Colon (tissue), 2 donors: ENCODE data around the gene NCR2.
"Not testable (repeated sequence)": the region's sequence is repeated elsewhere in the genome, so short reads cannot be mapped to it uniquely, and the experiment has no call there.

ENCODE experiments used
- FAIRE-seq: peaks from 2 replicates; lab custom pipeline; 2012; peaks lifted over from hg19 to GRCh38; lab: Jason Lieb, UNC
- donor health status: control.
- donor health status: control.

Gene NCR2, protein sequence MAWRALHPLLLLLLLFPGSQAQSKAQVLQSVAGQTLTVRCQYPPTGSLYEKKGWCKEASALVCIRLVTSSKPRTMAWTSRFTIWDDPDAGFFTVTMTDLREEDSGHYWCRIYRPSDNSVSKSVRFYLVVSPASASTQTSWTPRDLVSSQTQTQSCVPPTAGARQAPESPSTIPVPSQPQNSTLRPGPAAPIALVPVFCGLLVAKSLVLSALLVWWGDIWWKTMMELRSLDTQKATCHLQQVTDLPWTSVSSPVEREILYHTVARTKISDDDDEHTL

DNA sequence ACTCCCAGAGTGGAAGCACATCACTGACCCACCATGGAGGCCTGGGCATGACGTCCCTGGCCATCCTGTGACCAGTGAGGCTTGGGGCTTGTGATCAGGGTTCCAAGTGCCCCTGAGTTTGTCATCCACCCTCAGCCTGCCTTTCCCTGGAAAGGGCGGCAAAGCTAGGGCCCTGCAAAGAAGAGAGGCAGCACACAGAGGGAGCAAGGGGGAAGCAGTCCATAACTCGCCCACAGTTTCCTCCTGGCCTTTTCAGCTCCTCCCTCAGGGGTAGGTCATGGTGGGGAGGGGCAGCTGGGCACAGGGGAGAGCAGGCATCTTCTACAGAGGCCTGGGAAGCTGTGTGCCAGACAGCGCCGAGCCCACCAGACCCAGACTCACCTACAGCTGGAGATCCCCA is at the start of gene NCR2:
NCR2 (plus strand) TSS at position 313 of the 400 bp plus-strand sequence. CDS start 269 bp downstream, outside the sequence.
- FAIRE-seq = no peak

DNA sequence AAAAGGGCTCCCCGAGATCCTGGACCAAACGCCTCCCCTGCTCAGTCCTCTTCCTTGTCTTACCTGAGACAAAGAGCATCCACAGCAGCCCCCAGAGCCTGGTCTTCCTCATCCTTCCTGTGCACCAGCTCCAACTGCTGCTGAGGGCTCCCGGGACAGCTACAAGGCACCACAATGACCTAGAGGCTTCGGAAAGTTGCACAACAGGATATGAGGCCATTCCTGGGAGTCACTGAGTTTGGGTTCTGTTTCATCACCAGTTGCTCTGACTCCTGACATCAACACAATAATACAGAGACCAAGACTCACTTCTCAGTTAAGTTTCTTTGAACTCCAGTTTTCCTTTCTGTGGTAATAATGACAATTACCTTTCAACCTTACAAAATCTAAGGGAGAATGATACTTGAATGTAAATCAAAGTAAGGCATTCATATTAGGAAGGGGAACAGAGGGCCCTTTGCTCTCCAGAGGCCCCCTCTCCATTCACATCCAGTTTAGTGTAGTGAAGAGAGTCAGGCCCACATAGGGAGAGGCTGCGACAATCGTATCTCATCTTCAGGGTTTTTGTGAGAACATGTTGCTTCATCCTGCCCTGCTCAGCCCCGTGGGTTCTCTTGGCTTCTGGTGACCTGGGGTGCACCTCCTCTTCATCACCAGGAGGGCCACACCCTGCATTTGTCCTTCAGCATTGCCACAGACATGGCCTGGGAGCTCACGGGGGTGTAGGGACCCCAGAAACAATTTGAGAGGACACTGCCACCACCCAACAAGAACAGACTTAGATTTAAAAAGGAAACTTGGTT is 48.7 kb upstream of the NCR2 start, which contains the start of gene TREM1:
TREM1 (minus strand) TSS at position 139 of the 803 bp plus-strand sequence; CDS start at position 112, 27 bp downstream.
- no peak for FAIRE-seq

DNA sequence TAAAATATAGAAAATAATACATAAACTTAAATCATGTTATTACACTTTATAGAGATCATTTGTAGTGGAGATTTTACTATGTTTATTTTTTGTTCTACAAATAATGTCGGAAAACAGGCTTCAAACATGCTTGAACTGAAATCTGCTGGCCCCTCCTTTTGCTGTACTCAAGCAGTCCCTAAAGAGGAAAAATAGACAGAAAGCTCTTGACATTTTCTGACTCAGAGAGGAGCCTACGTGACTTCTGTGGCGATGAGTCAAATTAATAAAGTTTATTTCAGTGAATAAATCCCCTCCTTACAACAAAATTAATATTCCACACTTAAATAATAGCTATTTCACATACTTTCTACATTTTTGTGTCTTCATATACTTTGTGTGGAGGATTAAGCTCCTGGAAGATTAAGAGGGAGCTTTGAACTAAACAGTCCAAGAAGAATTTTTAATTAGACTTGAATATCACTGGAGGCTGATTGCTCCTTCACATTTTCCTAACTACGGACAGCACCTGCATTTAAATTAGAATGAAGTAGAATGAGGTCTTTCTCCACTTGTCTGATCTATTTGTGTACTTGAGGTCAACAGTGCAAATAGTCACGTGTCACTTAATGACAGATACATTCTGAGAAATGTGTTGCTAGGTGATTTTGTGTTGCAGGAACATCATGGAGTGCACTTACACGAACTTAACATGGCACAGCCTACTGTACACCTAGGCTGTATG is 47.2 kb upstream of the NCR2 start:
- FAIRE-seq = no peak

DNA sequence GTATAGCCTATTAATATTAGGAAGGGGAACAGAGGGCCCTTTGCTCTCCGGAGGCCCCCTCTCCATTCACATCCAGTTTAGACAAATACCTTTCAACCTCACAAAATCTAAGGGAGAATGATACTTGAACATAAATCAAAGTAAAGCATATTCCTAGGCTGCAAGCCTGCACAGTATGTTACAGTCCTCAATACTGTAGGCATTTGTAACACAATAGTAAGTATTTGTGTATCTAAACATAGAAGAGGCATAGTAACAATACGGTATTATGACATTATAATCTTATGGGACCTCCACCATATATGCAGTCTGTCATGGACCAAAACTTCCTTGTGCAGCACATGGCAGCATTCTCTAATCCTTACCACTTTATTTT is 46.7 kb upstream of the NCR2 start:
- no peak for FAIRE-seq

DNA sequence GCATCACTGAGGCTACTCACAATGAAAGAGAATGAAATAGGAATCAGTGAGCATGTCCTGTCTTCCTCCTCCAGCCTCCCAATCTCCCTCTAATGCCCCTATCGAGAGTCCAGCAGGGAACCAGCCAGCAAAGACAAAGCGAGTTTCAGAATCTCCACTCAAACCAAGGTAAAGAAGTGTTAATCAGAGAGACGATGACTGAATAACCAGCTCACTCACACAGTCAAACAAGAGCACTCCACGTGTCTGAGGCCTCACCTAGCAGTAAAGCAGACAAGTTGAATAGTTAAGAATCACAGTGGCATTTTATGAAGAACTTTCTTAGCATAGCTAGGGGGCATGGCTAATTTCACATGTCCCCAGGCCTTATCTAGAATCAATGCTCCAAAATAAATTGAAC is 45.6 kb upstream of the NCR2 start:
- FAIRE-seq = no peak

DNA sequence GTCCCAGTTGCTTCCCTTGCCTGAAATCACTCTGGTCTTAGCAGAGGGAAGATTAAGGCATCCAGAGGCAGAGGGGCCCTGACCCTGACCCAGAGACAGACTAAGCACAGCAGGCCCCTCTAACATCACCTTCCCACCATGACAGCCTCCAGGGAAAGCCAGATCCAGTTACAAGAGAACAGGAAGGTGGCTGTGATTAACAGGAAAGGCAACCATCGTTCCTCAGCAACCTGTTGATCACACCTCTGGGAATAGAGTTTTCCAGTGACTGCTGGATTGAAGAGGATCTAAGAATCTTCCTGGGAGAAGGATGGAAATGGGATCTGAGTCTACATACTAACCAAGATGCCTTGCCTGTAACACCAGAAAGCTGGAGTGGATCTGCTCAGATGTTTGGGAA is 43.7 kb upstream of the NCR2 start:
- FAIRE-seq = no peak

DNA sequence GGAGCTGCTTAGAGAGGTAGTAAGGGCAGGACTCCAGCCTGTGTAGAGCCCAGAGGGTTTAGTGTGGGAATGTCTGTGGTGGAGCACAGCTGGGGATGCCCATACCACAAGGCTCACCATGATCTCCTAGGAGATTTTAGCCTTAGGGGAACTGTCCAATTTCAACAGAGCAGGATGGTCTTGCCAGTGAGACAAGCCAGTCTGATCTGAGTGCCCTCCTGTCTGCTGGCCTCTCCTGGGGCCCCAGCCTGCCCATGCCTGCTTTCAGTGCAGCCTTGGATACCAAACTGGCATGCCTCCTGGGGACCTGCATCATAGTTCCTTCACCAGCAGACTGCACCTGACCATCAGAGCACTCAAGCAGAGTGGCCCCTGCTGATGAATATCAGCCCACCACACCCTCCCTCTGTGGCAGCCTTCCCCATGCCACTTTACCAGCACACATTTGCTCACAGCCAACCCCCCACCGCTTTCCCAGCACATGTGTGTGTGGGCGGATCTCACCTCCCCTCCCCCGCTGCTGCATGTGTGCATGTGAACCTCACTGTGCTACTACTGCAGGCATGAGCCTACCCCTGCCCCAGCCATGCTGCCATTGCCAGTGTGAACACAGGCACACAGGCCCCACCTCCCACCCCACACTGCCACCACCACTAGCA is 41.1 kb upstream of the NCR2 start:
- FAIRE-seq = no peak

DNA sequence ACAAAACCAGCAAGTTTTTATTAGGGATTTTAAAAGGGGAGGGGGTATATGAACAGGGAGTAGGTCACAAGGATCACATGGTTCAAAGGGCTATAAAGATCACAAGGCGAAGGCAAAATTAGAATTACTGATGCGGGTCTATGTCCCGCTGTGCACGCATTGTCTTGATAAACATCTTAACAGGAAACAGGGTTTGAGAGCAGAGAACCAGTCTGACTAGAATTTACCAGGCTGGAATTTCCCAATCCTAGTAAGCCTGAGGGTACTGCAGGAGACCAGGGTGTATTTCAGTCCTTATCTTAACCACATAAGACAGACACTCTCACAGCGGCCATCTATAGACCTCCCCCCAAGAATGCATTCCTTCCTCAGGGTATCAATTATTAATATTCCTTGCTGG is 38.2 kb upstream of the NCR2 start:
- FAIRE-seq = not testable (repeated sequence)

DNA sequence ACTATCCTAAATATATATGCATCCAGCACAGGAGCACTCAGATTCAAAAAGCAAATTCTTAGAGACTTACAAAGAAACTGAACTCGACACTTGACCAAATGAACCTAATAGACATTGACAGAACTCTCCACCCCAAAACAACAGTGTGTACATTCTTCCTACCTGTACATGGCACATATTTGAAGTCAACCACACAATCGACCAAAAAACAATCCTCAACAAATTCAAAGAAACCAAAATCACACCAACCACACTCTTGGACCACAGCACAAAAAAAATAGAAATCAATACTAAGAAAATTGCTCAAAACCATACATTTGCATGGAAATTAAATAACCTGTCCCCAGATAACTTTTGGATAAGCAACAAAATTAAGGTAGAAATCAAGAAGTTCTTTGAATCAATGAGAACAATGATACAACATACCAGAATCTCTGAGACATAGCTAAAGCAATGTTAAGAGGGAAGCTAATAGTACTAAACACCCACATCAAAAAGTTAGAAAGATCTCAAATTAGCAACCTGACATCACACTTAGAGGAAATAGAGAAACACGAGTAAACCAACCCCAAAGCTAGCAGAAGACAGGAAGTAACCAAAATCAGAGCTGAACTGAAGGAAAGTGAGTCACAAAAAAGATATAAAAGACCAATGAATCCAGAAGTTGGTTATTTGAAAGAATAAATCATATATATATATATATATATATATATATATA is 36.5 kb upstream of the NCR2 start:
- no peak for FAIRE-seq

DNA sequence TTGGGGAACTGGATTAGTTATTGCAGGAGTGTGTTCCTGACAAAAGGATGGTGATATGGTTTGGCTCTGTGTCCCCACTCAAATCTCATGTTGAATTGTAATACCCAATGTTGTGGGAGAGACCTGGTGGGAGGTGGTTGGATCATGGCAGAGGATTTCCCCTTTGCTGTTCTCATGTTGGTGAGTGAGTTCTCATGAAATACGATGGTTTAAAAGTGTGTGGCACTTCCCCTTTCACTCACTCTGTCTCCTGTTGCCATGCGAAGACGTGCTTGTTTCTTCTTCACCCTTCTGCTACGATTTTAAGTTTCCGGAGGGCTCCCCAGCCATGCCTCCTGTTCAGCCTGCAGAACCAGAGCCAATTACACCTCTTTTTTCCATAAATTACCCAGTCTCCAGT is 32.8 kb upstream of the NCR2 start:
- no peak for FAIRE-seq

DNA sequence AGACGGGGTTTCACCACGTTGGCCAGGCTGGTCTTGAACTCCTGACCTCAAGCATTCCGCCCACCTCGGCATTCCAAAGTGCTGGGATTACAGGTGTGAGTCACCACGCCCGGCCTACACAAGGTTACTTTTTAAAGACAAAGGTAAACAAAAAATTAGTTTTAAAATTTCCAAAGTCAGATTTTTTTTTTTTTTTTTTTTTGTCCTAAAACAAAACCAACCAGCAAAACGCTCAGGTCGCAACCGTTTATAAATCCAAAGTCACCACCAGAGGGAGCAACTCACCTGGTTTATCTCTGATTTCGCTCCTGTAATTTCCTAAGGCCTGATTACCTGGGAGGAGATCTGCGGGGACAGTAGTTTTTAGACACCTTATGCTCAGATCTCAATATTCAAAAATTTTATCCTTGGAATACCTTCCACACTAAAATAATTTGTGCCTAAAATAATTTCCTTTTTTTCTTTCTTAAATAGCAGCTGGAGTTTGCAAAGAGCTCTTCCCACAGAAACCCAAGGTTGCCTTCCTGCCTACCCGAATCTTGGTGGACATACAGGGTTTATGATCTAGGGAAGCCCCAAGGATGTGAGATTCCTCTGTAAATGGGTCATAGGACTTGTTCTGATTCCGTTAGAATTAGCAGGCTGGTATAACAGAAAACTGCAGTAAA is 29.1 kb upstream of the NCR2 start:
- FAIRE-seq = no peak

DNA sequence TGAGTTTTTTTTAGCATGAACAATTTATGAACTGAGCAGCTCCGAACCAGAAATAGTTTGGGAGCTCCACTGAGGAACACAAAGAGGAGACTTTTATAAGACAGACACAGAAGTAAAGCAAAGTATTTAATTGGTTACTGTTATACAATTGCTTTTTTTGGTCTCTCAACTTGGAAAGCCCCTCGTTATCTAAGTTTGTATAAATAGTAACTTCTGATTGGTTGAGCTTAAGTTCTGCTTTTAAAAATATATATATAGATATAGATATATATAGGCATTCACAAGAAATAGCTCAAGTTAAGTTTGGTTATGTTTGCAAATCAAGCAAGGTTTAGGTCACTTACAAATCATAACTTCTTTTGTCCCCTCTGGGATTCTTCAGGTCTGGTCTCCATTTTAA is 20.2 kb upstream of the NCR2 start:
- no peak for FAIRE-seq

DNA sequence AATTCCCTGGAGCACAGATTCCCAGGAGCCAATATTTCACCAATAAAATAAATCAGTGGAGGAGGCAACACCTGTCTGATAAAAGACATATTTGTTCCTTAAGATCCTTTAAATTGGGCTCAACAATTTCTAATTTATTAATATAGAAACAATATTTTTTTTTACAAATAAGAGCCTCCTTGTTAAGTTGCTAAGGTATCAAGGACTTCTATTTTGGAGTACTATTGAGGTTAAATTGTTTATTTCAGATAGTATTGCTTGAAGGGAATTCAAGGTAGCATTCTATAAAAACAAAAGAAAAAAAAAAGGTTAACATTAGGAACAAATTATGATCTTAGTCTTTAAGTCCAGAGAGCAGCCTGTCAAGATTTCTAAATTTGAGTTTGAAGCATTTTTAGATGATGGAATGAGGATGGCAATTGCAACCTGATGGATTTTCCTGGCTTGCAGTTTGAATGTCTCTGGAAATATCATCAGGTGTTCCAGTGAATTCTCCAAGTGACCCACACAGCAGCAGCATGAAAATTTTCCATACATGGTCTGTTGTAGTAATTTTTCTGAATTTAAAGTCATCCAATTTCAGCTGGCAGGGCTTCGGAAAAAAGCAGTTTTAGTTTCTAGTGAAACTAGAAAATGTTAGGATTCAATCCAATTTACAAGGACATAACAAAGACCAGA is 19.3 kb upstream of the NCR2 start:
- FAIRE-seq = no peak

DNA sequence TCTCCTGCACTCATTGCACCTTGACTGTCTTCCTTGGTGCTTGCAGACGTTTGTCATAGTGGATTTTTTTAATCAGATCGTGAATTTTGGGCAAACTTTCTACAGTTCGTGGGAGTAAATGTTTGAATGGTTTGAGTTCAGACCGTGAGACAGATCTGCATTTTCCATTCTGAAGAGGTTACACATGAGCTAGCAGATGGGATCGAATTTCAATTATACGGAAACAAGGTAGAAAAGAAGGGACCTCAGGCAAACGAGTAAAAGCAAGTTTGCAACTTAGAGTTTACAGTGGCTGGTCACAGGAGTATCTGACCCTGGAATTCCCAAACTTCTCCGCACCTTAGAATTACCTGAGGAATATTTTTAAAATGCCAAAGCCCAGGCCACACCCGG is 17.2 kb upstream of the NCR2 start:
- no peak for FAIRE-seq

DNA sequence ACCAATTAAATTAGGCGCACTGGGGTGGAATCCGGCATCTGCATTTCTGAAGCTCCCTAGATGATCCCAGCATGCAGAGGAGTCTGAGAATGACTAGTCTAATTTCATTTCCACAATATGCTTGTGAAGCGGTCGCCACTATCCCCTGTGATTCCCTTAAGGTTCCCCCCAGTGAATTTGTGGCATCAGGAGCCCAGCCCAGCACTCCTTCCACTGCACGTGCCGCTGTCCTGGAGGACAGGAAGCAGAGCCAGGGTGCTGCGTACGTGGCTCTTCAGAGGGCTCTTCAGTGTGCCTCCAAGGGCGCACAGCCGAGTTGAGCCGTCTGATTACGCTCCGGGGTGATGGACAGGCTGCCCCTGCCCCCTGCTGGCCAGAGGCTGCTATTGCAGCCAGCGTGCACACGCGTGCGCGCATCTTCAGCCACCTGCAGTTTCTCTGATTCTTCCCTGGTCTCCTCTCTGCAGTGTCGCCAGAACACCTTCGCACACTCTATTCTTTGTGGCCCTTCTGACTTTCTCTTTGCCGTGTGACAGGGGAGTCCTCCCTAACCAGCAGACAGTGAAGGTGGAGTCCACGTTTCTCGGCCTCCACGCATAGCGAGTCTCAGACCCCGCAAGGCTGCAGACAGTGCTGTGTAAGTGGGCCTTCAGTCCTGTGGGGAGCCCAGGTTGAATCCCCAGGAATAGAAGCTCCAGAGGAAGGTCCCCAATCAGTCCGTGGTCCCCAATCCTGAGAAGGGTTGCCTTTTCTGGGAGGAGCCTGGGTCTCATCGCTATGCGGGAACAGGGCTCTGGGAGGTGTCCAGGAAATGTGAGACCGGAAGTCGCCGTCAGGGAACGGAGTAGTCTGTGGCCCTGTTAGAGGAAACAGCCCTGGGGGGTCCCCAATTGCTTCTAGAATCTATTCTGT is 16.5 kb upstream of the NCR2 start:
- FAIRE-seq = no peak

DNA sequence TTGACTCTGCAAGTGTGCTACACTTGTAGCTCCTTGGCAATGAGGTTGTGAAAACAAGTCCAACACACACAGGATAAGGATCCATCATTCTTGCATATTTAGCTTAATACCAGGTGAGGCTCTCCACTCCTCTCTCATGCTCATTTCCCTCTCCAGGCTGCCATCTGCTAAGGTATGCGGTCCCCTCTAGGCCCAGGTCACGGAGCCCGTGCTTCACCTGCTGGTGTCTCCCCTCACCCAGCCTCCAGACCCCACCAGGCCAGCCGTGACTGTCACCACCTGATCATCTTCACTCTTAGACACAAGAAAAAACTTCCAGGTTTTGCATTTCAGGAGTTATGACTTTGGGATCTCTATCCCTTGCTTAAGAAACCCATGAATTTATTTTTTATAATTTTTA is 14.2 kb upstream of the NCR2 start:
- no peak for FAIRE-seq

DNA sequence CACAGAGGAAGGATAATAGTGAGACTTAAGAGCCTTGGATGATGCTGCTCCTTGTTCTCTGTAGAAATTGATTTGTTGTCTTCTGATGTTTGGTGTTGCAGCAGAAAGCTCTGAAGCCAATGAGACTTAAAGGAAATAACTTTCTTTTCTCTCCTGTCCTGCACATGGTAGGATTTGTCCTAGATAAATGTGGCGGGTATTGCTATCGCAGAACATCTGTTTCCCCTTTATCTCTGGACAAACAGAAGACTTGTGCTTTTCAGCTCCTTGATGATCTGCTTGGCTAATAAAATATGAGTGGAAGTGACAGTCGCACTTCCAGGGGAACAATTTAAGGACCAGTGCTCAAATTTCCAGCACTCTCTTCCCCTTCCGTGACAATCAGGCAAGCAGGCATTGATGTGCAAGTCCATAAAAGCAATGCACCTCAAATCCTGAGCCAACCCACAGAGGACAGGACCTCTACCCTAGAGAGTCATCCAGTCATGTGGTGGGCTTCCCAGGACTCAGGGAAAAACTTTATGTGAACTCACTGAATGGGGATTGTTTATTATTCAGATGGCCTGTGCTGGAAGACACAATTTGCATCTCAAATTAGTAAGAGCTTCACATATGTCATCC is 9.9 kb upstream of the NCR2 start:
- FAIRE-seq = no peak

DNA sequence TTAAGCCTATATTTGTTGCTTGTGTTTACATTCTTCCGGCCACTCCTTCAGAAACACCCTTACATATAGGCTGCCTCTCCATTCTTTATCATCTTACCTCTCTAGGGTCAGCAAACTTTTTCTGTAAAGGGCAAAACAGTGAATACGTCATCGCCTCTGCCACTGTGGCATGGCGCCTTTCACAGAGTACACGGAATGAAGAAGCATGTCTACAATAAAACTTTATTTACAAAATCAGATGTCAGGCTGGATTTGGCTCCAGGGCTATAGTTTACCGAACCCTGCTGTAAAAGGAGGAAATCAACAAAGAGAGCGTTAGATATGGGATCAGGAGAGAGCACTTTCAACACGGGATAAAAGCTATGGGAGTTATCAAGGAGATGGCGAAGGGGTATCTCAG is 9.3 kb upstream of the NCR2 start:
- no peak for FAIRE-seq

DNA sequence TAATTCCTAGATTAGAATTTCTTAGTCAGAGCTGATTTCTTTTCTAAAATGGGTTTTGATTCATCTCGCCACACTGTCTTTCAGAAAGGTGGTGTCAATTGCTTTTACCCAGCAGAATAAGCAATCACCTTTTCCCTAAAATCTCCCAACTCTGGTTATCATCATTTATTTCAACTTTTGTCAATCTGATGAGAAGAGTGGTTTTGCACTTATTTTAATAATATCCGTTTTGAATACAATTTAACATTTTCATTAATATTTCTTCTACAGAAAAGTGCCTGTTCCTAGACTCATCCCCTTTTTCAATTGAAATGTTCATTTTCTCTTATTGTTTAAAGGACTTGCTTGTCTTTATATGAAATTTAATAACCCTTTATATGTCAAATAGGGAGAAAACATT is 8.2 kb upstream of the NCR2 start:
- FAIRE-seq = no peak
